PC-9 (cell line): ENCODE measurements around the gene MICAL3. TPM values are rescaled to one million over a fixed set of nuclear protein-coding genes. Genes with fewer than 3 reads are reported as not detected.
"Not testable (repeated sequence)": the region's sequence is repeated elsewhere in the genome, so short reads cannot be mapped to it uniquely, and the experiment has no call there.

ENCODE experiments used
- BruUV-seq: library from RNA; stranded (reverse); fragments of 400-500 nt; replicated peaks from 2 replicates; lab custom pipeline; 2021; lab: Mats Ljungman, UMichigan
- CTCF ChIA-PET: fragments of 300-600 bp; sonication (Branson Sonifier 250); formaldehyde crosslinking; loops from one replicate; lab custom pipeline; 2022; ENCODE audit warnings: antibody characterized with exemption; lab: Charles Lee
- POLR2A ChIA-PET: fragments of 300-600 bp; sonication (Branson Sonifier 250); formaldehyde crosslinking; loops from one replicate; lab custom pipeline; 2022; ENCODE audit warnings: antibody characterized with exemption; ENCODE audit not compliant: unreplicated experiment; lab: Charles Lee
- DNase-seq, 2 experiments: peaks; one replicate each; pipeline versions ENCODE4 v3.0.0 to v3.0.0-alpha.2; 2015 to 2022; ENCODE audit warnings: mixed read lengths in 1 of 2
- H2AFZ ChIP-seq: fragments of 200-600 bp; sonication (generic); 2 replicates; pipeline ENCODE4 v1.8.1; 2017; ENCODE audit warnings: antibody characterized with exemption
- H3F3A ChIP-seq: fragments of 200-600 bp; sonication (generic); 2 replicates; pipeline ENCODE4 v1.8.1; 2017; ENCODE audit warnings: antibody characterized with exemption, mild to moderate bottlenecking, low read depth; ENCODE audit not compliant: insufficient read depth
- H3K27ac ChIP-seq: fragments of 200-600 bp; sonication (generic); 2 replicates; pipeline ENCODE4 v1.6.1; 2016; ENCODE audit warnings: mixed run types
- H3K27me3 ChIP-seq: fragments of 200-600 bp; sonication (generic); 2 replicates; pipeline ENCODE4 v1.6.1; 2016; ENCODE audit warnings: low read depth, mixed run types; ENCODE audit not compliant: insufficient read depth
- H3K36me3 ChIP-seq: fragments of 200-600 bp; sonication (generic); 2 replicates; pipeline ENCODE4 v1.6.1; 2016; ENCODE audit warnings: low read depth, mixed run types
- H3K4me1 ChIP-seq: fragments of 200-600 bp; sonication (generic); replicated peaks from 2 replicates; pipeline ENCODE4 v1.6.1; 2016; ENCODE audit warnings: mixed run types; ENCODE audit not compliant: insufficient read depth
- H3K4me2 ChIP-seq: fragments of 200-600 bp; sonication (generic); 2 replicates; pipeline ENCODE4 v1.6.1; 2017; ENCODE audit warnings: mixed run types
- H3K4me3 ChIP-seq: fragments of 200-600 bp; sonication (generic); 2 replicates; pipeline ENCODE4 v1.6.1; 2016; ENCODE audit warnings: mixed run types
- H3K79me2 ChIP-seq: fragments of 200-600 bp; sonication (generic); 2 replicates; pipeline ENCODE4 v1.6.1; 2017; ENCODE audit warnings: low read depth, mixed run types
- H3K9me2 ChIP-seq: fragments of 200-600 bp; sonication (generic); 2 replicates; pipeline ENCODE4 v1.8.1; 2017; ENCODE audit warnings: mild to moderate bottlenecking; ENCODE audit not compliant: insufficient read depth
- H3K9me3 ChIP-seq: fragments of 200-600 bp; sonication (generic); 2 replicates; pipeline ENCODE4 v1.8.1; 2016; ENCODE audit warnings: low read depth; ENCODE audit not compliant: insufficient read depth
- H4K20me1 ChIP-seq: fragments of 200-600 bp; sonication (generic); 2 replicates; pipeline ENCODE4 v1.8.1; 2017; ENCODE audit not compliant: insufficient read depth
- EZH2 ChIP-seq: fragments of 200-600 bp; sonication (generic); IDR thresholded peaks from 2 replicates; pipeline ENCODE4 v1.8.0; 2017; ENCODE audit warnings: antibody characterized with exemption, low read depth
- intact Hi-C: fragments of 100-400 bp; cut with micrococcal nuclease; formaldehyde crosslinking; loops from one replicate; pipeline ENCODE4 v1.10.0; 2022; ENCODE audit not compliant: unreplicated experiment
- total RNA-seq: library from RNA; stranded (reverse); gene quantifications from 2 replicates; pipeline ENCODE4 v1.2.3, GENCODE V29; 2021
- TF ChIP-seq, protein P1 (sequence below): fragments of 200-600 bp; sonication (generic); conservative IDR thresholded peaks from 2 replicates; pipeline ENCODE4 v1.6.1; 2017; ENCODE audit warnings: mixed run types, antibody characterized with exemption, mild to moderate bottlenecking, moderate library complexity

Gene MICAL3
- total RNA-seq, 1 experiment from 2014 or later: 27.4 TPM

DNA sequence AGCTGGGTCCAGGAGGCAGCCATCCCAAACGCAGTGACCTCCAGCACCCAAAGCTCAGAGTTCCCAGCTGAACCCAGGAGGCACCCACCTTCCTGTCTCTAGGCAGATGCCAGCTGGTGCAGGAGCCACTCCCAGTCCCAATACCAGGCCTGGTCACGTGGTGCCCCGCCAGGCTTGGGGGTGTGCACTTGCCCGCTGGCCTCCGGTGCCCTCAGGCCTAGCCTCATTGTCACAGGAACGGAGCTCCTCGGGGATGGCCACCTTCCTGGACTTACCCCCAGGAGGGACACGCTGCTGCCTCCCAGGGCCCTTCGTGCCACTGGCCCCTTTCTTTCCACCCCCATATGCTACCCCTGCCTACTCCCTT is 254.7 kb downstream of the MICAL3 start:
- H3K4me2 ChIP-seq: no peak overlapping the region
- H3K36me3 ChIP-seq: no peaks in the 10 kb centered on the region
- H4K20me1 ChIP-seq: peaks cover 33% of the 10 kb centered on the region
- ChIA-PET CTCF (no interaction called here), POLR2A (no interaction called here)
- H3K27me3 ChIP-seq: no peaks in the 10 kb centered on the region
- no peak overlapping the region for H2AFZ ChIP-seq
- H3K79me2 ChIP-seq: peaks cover 58% of the 10 kb centered on the region
- DNase-seq: no peak
- H3K9me2 ChIP-seq: no peaks in the 10 kb centered on the region
- peaks cover 14% of the 10 kb centered on the region for H3K4me1 ChIP-seq
- intact Hi-C loops: no loop called here
- H3K27ac ChIP-seq: no peak overlapping the region
- H3F3A ChIP-seq: no peaks in the 10 kb centered on the region
- no TSS peak for BruUV-seq
- TF ChIP-seq, protein P1, sequence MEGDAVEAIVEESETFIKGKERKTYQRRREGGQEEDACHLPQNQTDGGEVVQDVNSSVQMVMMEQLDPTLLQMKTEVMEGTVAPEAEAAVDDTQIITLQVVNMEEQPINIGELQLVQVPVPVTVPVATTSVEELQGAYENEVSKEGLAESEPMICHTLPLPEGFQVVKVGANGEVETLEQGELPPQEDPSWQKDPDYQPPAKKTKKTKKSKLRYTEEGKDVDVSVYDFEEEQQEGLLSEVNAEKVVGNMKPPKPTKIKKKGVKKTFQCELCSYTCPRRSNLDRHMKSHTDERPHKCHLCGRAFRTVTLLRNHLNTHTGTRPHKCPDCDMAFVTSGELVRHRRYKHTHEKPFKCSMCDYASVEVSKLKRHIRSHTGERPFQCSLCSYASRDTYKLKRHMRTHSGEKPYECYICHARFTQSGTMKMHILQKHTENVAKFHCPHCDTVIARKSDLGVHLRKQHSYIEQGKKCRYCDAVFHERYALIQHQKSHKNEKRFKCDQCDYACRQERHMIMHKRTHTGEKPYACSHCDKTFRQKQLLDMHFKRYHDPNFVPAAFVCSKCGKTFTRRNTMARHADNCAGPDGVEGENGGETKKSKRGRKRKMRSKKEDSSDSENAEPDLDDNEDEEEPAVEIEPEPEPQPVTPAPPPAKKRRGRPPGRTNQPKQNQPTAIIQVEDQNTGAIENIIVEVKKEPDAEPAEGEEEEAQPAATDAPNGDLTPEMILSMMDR: no peak
- TF ChIP-seq EZH2: no peak
- no peaks in the 10 kb centered on the region for H3K9me3 ChIP-seq
- H3K4me3 ChIP-seq: no peak overlapping the region

DNA sequence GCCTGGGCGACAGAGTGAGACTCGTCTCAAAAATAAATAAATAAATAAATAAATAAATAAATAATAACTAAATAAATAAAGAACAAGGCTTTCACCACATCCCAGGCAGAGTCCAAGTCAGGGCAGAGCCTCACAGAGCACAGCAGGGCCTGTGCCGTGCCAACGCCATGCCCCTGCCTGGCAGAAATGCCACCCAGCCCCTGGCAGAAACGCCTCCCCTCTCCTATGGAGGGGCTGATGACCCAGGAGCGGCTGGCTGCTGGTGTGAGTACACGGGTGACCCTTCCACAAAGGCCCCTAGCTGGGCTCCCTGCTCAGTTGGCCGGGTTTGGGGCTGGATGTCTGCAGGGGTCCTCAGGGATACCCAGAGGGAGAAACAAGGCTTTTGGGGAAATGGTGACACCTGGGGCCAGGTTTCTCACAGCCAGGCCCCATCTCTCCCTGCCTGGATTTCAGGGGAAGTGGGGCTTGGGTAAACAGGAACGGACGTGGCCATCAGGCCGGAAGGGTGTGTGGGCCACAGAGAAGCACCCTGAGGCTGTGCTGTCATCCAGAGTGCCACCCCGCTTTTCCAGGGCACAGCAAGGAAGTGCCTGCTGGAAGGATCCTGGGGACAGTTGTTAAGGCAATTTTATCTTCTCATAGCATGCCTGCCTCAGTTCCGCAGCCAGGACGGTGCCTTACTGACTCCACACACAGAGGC is 255.2 kb downstream of the MICAL3 start:
- Histone ChIP-seq H3K79me2 (peaks cover 58% of the 10 kb centered on the region), H3K9me3 (no peaks in the 10 kb centered on the region), H3F3A (no peaks in the 10 kb centered on the region), H3K4me1 (peaks cover 14% of the 10 kb centered on the region), H3K27me3 (no peaks in the 10 kb centered on the region), H3K4me2 (no peak overlapping the region), H3K4me3 (no peak overlapping the region), H2AFZ (no peak overlapping the region), H3K27ac (no peak overlapping the region), H4K20me1 (peaks cover 33% of the 10 kb centered on the region), H3K9me2 (no peaks in the 10 kb centered on the region), H3K36me3 (no peaks in the 10 kb centered on the region)
- POLR2A ChIA-PET: no interaction called here
- BruUV-seq: no TSS peak
- intact Hi-C loops: no loop called here
- no peak for DNase-seq
- TF ChIP-seq, protein P1: no peak
- no peak for TF ChIP-seq EZH2
- CTCF ChIA-PET: no interaction called here

DNA sequence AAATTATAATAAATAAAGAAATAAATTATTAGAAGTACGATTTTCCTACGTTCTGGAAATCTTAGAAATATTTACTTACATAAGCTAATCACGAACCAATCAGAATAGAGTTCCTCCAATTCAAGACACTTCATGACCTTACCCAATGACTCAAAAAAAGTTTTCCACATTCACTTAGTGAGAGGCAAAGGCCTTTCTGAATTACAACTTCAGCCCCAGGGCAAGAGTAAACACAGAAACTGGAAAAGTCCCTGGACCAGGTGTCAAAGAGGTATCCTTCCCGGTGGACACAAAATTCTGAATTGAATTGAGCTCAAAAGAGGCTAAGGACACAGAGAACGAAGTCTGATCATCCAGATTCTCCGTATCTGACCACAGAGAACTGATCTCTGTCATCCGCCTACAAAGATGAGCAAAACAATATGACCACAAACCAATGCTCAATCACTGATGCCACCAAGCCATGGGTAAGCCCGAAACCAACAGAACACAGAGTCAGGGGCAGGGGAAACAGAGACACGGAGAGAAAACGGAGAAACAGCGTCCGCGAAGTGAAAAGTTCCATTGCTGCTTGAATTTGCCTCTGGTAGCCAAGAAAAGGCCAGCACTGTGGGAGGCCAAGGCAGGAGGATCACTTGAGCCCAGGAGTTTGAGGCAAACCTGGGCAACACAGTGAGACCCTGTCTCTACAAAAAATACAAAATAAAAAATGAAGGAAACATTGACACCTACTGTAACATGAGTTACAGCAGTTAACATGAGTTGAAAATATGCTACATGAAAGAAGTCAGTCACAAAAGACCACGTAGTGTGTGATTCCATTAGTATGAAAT is 256.9 kb downstream of the MICAL3 start:
- H3K4me1 ChIP-seq: peaks cover 8% of the 10 kb centered on the region
- H3K79me2 ChIP-seq: peaks cover 45% of the 10 kb centered on the region
- CTCF ChIA-PET: no interaction called here
- no peak overlapping the region for H3K4me3 ChIP-seq
- no peaks in the 10 kb centered on the region for H3K9me3 ChIP-seq
- H3F3A ChIP-seq: no peaks in the 10 kb centered on the region
- intact Hi-C loops: no loop called here
- H3K4me2 ChIP-seq: no peak overlapping the region
- no peak for DNase-seq
- H3K27ac ChIP-seq: no peak overlapping the region
- TF ChIP-seq EZH2: no peak
- TF ChIP-seq, protein P1: no peak
- H4K20me1 ChIP-seq: peaks cover 27% of the 10 kb centered on the region
- no peaks in the 10 kb centered on the region for H3K9me2 ChIP-seq
- POLR2A ChIA-PET: no interaction called here
- H3K27me3 ChIP-seq: no peaks in the 10 kb centered on the region
- no TSS peak for BruUV-seq
- H2AFZ ChIP-seq: no peak overlapping the region
- H3K36me3 ChIP-seq: no peaks in the 10 kb centered on the region

DNA sequence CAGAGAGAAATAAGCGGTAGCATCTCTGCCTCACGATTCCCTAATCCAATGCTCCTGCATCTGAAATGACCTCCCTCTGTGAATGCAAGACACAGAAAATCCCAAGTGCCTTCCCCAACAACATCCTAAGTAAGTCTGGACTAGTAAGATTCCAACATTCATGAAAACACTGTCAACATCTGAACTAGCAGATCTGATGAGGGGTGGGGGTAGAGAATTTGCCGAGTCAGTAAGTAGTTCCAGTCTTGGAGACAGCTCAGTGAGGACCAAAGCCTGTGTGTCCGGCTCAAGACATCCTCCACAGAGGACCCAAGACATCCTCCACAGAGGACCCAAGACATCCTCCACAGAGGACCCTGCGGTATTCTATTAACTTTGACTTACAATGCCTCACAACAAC is 259.5 kb downstream of the MICAL3 start:
- H3K4me3 ChIP-seq, H3K4me2 ChIP-seq, H3K27me3 ChIP-seq, intact Hi-C loops, BruUV-seq, H3K4me1 ChIP-seq, H3K36me3 ChIP-seq, POLR2A ChIA-PET, DNase-seq, H3F3A ChIP-seq, H3K9me2 ChIP-seq, H3K27ac ChIP-seq, H4K20me1 ChIP-seq, H3K9me3 ChIP-seq, H2AFZ ChIP-seq, CTCF ChIA-PET: not testable (repeated sequence)
- peaks cover 27% of the 10 kb centered on the region for H3K79me2 ChIP-seq
